NCI-H524 (cell line): ENCODE measurements around the gene HDAC4.
"Not testable (repeated sequence)": the region's sequence is repeated elsewhere in the genome, so short reads cannot be mapped to it uniquely, and the experiment has no call there.

Experiments
- DNase-seq, 2 experiments: peaks; one replicate each; lab custom pipeline; 2025; lab: John Stamatoyannopoulos, UW

The HDAC4 gene

GRCh38 chr2:239400596-239401066 is at the start of gene HDAC4:
Gene HDAC4 (minus strand): TSS chr2:239401020. CDS start chr2:239352699, 48,321 bp downstream.
- DNase-seq = no peak

- not testable (repeated sequence) for DNase-seq
These were observed 48.6 kb upstream of the HDAC4 start for GRCh38 chr2:239449468-239449867.

DNA sequence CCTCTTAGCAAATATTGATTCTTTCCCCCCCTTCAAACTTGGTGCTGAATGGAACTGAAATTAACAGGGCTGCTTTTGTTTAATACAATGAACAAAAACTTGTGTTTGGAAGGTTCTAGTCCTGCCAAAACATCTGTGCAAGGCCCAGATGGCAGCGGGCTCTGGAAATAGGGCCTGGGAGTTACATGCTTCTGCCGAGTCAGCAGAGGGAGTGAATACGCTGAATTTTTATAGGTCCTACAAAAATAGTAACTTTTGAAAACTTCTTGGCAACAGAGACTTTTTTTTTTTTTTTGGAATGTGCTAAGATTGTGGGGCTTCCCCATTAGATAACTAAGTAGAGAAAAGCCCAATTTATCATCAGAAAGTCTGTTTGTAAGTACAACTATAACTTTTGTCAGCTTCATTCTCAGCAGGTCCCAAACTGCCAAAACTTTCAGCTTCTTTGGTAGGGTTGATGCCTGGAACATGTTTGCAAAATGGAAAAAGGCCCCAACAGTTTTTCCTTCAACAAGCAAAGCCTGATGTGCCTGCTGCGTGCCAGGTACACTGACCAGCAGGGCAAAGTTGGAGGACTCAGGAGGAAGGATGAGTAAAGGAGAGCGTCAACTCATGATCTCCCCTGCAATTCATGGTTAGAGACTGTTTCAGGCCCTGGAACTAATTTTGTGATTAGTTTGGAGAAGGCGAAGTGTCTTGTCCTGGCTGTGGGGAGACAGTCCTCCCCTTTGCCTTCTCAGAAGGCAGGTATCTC is 45.1 kb upstream of the HDAC4 start:
- DNase-seq = no peak

- no peak for DNase-seq
These were observed 44.1 kb upstream of the HDAC4 start for GRCh38 chr2:239444626-239445577.

GRCh38 chr2:239443666-239444567 is 43.1 kb upstream of the HDAC4 start:
- no peak for DNase-seq

DNA sequence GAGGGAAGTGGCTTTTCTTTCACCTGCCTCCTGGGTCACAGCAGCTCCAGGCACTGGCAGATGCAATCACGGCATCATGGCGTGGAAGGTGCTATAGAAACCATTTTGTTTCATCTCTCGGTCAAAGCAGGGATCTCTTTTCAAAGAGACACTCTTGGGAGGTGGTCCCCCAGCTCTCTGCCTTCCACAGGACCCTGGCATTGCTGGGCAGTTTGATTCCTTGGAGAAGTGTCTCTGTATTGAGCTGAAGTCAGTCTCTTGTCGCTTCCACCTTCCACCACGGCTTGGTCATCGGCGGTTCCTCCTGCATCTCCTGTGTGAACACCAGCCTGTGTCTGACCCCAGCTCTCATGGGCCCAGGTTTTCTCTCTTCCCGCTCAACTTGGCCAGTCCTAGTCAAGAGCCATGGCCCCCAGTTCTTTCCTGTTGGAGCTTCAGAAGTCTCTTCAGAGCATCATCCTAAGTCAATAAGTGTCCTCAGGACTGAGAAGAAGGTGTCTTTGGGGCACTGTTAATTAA is 42.3 kb upstream of the HDAC4 start:
- no peak for DNase-seq

- no peak for DNase-seq
These were observed 41.4 kb upstream of the HDAC4 start for GRCh38 chr2:239442192-239442591.

GRCh38 chr2:239441261-239442078 is 40.6 kb upstream of the HDAC4 start:
- DNase-seq = no peak

DNA sequence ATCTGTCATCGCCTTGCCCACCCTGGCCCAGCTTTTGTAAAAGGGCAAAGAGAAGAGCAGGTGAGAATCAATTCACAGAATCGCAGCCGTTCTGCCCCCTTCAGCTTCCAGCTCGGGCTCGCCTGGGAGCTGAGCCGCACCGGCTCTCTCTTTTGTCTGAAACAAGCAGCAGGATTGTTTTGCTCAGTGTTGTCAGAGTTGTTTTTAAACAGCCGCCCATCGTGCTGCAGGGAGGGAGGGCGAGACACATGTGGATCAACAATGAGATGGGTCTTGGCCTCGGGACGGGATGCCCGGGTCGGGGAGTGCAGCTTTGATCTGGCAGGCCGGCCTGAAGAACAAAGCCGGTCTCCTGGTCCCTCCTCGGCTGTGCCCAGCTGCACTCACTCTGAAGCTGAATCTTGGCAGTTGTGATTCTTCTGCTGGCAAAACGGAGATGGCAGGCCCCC is 39.7 kb upstream of the HDAC4 start:
- DNase-seq = no peak

GRCh38 chr2:239439754-239440315 is 39.0 kb upstream of the HDAC4 start:
- no peak for DNase-seq

GRCh38 chr2:239438995-239439753 is 38.4 kb upstream of the HDAC4 start:
- no peak for DNase-seq

GRCh38 chr2:239438368-239438767 is 37.5 kb upstream of the HDAC4 start:
- no peak for DNase-seq

- no peak for DNase-seq
These were observed 36.0 kb upstream of the HDAC4 start for GRCh38 chr2:239436669-239437335.

- no peak for DNase-seq
These were observed 35.3 kb upstream of the HDAC4 start for GRCh38 chr2:239436076-239436475.

- DNase-seq = no peak
These were observed 33.1 kb upstream of the HDAC4 start for GRCh38 chr2:239433777-239434403.

DNA sequence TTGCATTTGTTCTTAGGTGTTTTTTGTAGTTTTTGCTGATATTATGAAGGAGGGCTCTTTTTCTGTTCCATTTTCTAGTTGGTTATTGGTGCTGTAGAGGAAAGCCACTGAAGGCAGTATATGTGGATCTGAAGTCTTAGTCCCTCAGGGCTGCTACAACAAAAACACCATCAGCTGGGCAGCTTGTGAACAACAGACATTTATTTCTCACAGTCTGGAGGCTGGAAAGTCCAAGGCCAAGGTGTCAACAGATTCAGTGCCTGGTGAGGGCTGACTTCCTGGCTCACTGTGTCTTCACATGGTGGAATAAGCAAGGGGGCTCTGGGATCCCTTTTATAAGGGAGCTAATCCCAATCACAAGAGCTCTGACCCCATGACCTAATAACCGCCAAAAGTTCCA is 31.4 kb upstream of the HDAC4 start:
- DNase-seq = no peak

DNA sequence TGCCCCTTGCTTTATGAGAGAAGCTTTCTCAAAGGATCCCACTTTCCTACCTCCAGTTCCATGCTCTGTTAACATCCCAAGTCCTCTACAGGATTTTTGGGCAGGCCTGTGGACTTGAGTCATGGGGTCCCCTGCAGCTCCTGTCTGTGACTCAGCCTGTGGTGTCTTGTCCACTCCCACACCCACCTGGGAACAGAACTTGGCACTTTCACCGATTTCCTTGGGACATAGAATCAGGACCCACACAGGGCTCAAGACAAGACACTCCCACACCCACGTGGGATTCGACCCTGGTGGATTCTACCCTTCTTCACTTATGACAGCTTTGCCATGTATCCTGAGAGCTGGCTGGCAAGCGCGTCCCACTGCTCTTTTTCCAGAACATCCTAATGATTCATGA is 30.7 kb upstream of the HDAC4 start:
- no peak for DNase-seq
